BLaER1 (cell line): ENCODE data around the gene ALB.

Source experiments
- H3K27ac ChIP-seq: shearing (Covaris generic); formaldehyde crosslinking; 2 replicates; pipeline ENCODE4 v1.8.1; 2022
- H3K27me3 ChIP-seq: shearing (Covaris generic); formaldehyde crosslinking; 2 replicates; pipeline ENCODE4 v1.8.1; 2022
- H3K36me3 ChIP-seq: shearing (Covaris generic); formaldehyde crosslinking; 2 replicates; pipeline ENCODE4 v1.8.1; 2022
- H3K4me1 ChIP-seq: shearing (Covaris generic); formaldehyde crosslinking; 2 replicates; pipeline ENCODE4 v1.8.1; 2022
- H3K4me2 ChIP-seq: shearing (Covaris generic); formaldehyde crosslinking; 2 replicates; pipeline ENCODE4 v1.8.1; 2022
- H3K4me3 ChIP-seq: shearing (Covaris generic); formaldehyde crosslinking; 2 replicates; pipeline ENCODE4 v1.8.1; 2022
- H3K9ac ChIP-seq: shearing (Covaris generic); formaldehyde crosslinking; 2 replicates; pipeline ENCODE4 v1.8.1; 2022
- H3K9me3 ChIP-seq: shearing (Covaris generic); formaldehyde crosslinking; 2 replicates; pipeline ENCODE4 v1.8.1; 2022
- H4K20me1 ChIP-seq: shearing (Covaris generic); formaldehyde crosslinking; 2 replicates; pipeline ENCODE4 v1.8.1; 2022
- Cebpa-rat ChIP-seq: shearing (Covaris generic); IDR thresholded peaks from 2 replicates; pipeline ENCODE4 v1.8.1; 2022

The ALB gene

DNA sequence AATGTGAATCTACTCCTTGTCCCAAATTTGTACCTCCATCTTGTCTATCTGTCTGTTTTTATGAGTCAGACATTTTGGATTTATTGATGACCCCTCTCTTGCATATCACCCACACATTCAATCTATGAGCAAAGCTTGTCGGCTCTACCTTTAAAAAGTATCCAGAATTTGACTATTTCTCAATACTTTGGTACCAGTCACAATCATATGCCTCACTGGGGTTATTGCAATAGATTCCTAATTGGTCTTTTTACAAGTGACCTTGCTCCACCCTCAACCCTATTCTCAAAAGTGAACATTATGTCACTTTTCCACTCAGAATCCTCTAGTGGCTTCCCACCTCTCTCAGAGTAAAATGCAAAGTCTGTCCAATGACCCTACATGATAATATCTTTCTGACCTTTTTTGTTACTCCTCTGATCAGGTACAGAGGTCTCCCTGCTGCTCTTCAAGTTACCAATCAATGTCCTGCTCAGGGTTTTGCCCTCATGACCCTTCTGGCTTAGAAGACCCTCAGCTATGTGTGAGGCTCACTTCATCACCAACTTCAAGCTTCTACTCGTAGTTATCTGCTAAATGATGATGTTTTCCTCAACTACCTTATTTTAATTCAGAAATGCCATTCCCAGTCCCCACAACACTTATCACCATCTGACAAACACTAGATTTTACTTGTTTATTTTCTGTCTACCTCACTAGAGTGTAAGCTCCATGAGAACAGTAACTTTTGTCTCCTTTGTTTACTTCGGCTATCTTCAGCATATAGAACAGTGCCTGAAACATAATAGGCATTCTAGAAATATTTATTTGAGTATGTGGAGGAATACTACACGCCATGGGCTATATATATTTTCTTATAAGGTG is 54.3 kb downstream of the ALB start:
- Histone ChIP-seq H3K27me3 (no peaks in the 10 kb centered on the region), H4K20me1 (no peaks in the 10 kb centered on the region), H3K36me3 (no peaks in the 10 kb centered on the region), H3K4me1 (no peaks in the 10 kb centered on the region), H3K9ac (no peak overlapping the region), H3K9me3 (no peaks in the 10 kb centered on the region), H3K27ac (no peak overlapping the region), H3K4me3 (no peak overlapping the region), H3K4me2 (no peak overlapping the region)
- no peak for TF ChIP-seq Cebpa-rat

DNA sequence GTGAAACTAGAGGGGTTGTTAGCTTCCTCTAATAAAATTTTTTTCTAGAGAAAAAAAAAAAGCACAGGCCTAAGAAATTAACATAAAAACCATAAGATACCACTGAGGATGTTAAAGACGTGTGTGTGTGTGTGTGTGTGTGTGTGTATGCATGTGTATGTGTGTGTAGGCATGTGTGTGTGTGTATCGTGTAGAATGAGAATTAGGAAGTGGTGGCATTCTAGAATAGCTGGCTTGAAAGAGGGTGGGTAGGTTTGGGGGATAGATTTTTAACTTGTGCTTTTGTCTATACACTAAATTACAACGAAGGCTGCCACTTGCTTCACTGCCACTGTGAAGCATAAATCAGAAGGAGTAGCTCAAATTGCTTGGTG is 54.9 kb downstream of the ALB start:
- H3K27ac ChIP-seq: no peak overlapping the region
- no peaks in the 10 kb centered on the region for H3K36me3 ChIP-seq
- H3K4me1 ChIP-seq: no peaks in the 10 kb centered on the region
- TF ChIP-seq Cebpa-rat: no peak
- H3K4me3 ChIP-seq: no peak overlapping the region
- no peak overlapping the region for H3K9ac ChIP-seq
- H3K9me3 ChIP-seq: no peaks in the 10 kb centered on the region
- H3K4me2 ChIP-seq: no peak overlapping the region
- no peaks in the 10 kb centered on the region for H3K27me3 ChIP-seq
- H4K20me1 ChIP-seq: no peaks in the 10 kb centered on the region

DNA sequence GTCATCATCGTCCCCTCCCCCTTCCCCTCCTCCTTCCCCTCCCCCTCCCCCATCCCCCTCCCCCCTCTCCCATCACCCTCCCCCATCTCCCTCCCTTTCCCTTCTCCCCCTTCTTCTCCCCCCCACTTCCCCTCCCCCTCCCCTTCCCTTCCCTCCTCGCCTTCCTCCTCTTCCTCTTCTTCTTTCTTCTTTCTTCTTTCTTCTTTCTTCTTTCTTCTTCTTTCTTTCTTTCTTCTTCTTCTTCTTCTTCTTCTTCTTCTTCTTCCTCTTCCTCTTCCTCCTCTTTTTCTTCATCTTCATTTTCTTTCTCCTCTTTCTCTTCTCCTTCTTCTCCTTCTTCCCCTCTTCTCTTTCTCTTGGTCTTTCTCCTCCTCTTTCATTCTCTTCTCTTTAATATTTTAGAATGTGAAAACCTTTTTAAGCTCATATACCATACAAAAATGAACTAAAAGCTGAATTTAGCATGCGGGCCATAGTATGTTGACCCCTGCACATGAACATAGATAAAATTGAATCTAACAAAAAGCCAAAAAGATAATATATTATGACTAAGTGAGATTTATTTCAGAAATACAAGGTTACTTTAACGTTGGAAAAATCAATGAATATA is 56.9 kb downstream of the ALB start:
- TF ChIP-seq Cebpa-rat: no peak
- H3K4me3 ChIP-seq: no peak overlapping the region
- no peaks in the 10 kb centered on the region for H3K36me3 ChIP-seq
- no peaks in the 10 kb centered on the region for H3K9me3 ChIP-seq
- no peak overlapping the region for H3K9ac ChIP-seq
- no peaks in the 10 kb centered on the region for H4K20me1 ChIP-seq
- no peaks in the 10 kb centered on the region for H3K4me1 ChIP-seq
- H3K27ac ChIP-seq: no peak overlapping the region
- no peaks in the 10 kb centered on the region for H3K27me3 ChIP-seq
- no peak overlapping the region for H3K4me2 ChIP-seq

DNA sequence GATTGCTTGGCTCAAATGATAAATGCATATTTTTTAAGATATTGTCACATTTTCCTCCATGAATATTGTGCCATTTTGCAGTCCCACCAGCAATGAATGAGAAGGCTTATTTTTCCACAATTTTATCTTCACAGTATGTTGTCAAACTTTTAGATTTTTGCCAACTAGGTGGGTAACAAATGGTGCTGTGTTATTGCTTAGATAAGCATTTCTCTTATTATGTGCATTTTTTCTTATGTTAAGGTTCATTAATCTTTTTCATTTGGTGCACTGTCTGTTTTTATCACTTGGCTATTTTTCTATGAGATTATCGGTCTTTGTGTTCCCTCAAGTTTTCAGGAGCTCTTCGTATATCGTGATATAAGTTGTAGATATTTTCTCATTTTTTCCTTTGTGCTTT is 64.1 kb downstream of the ALB start:
- H3K9ac ChIP-seq: no peak overlapping the region
- no peak overlapping the region for H3K27ac ChIP-seq
- no peak for TF ChIP-seq Cebpa-rat
- H3K4me1 ChIP-seq: no peaks in the 10 kb centered on the region
- H3K27me3 ChIP-seq: no peaks in the 10 kb centered on the region
- H3K4me2 ChIP-seq: no peak overlapping the region
- no peaks in the 10 kb centered on the region for H4K20me1 ChIP-seq
- no peak overlapping the region for H3K4me3 ChIP-seq
- no peaks in the 10 kb centered on the region for H3K36me3 ChIP-seq
- H3K9me3 ChIP-seq: peaks cover 11% of the 10 kb centered on the region

- Histone ChIP-seq H3K36me3 (no peaks in the 10 kb centered on the region), H3K4me1 (no peaks in the 10 kb centered on the region), H3K4me2 (no peak overlapping the region), H3K4me3 (no peak overlapping the region), H4K20me1 (no peaks in the 10 kb centered on the region), H3K9me3 (peaks cover 36% of the 10 kb centered on the region), H3K27ac (no peak overlapping the region), H3K9ac (no peak overlapping the region), H3K27me3 (no peaks in the 10 kb centered on the region)
- TF ChIP-seq Cebpa-rat: no peak
These were observed 66.6 kb downstream of the ALB start for GRCh38 chr4:73470728-73471127.
